ENCODE data around the gene LIPT2.

LIPT2 gene

GRCh38 chr11:74504100-74504691, 10.7 kb upstream of the LIPT2 start:
- no peak for DNase-seq

GRCh38 chr11:74494916-74495315, 1.4 kb upstream of the LIPT2 start:
- DNase-seq, result no peak

GRCh38 chr11:74493791-74494630, 487 bp upstream of the LIPT2 start:
- DNase-seq, result peak in 1 of 58 donors; percentile 14

- no peak for DNase-seq
These were observed 1.4 kb downstream of the LIPT2 start for GRCh38 chr11:74492084-74492483.

- no peak for DNase-seq
These were observed 2.6 kb downstream of the LIPT2 start for GRCh38 chr11:74490941-74491340.

GRCh38 chr11:74487875-74488274, 5.6 kb downstream of the LIPT2 start:
- no peak for DNase-seq

GRCh38 chr11:74485868-74486267, 7.7 kb downstream of the LIPT2 start:
- no peak for DNase-seq

GRCh38 chr11:74480688-74481417, 12.7 kb downstream of the LIPT2 start:
- no peak for DNase-seq

- DNase-seq, result no peak
These were observed 13.8 kb downstream of the LIPT2 start for GRCh38 chr11:74479732-74480123.

- DNase-seq, result no peak
These were observed 14.4 kb downstream of the LIPT2 start for GRCh38 chr11:74478877-74479731.

GRCh38 chr11:74476536-74476935, 17.0 kb downstream of the LIPT2 start:
- DNase-seq, result no peak

GRCh38 chr11:74474316-74474715, 19.2 kb downstream of the LIPT2 start:
- DNase-seq, result peak in 1 of 58 donors; percentile 14

GRCh38 chr11:74473382-74474173, 19.9 kb downstream of the LIPT2 start:
- no peak for DNase-seq

- no peak for DNase-seq
These were observed 21.7 kb downstream of the LIPT2 start for GRCh38 chr11:74471668-74472429.

- no peak for DNase-seq
These were observed 22.5 kb downstream of the LIPT2 start for GRCh38 chr11:74471037-74471436.

- DNase-seq, result no peak
These were observed 23.0 kb downstream of the LIPT2 start for GRCh38 chr11:74470526-74470925.

- DNase-seq, result peak in 1 of 58 donors; percentile 22
These were observed 24.6 kb downstream of the LIPT2 start for GRCh38 chr11:74468936-74469335.

GRCh38 chr11:74468521-74468920, 25.0 kb downstream of the LIPT2 start:
- no peak for DNase-seq

- DNase-seq, result no peak
These were observed 25.5 kb downstream of the LIPT2 start for GRCh38 chr11:74468058-74468457.
